Hippocampal formation (tissue), 2 donors: Measurements from ENCODE around the gene HOXA7.

Experiments used
- DNase-seq, 2 donors: peaks; one replicate each; lab custom pipeline; 2025; lab: John Stamatoyannopoulos, UW

The HOXA7 gene

DNA sequence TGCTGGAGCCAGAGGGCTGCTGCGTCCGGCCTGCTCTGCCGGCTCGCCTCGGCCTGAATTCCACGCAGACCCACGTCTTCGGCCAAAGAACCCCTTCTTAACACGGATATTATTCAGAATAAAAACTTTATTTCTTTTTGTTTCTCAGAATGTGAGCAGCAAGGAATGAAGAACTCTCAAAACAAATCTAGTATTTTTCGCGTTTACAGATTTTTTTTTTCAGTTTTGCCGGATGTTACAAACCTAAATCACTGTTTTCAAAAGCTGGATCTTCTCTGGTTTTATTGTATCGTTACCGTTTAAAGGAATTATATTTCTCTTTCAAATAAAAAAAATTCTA is 49.6 kb downstream of the HOXA7 start:
- DNase-seq, result no peak

DNA sequence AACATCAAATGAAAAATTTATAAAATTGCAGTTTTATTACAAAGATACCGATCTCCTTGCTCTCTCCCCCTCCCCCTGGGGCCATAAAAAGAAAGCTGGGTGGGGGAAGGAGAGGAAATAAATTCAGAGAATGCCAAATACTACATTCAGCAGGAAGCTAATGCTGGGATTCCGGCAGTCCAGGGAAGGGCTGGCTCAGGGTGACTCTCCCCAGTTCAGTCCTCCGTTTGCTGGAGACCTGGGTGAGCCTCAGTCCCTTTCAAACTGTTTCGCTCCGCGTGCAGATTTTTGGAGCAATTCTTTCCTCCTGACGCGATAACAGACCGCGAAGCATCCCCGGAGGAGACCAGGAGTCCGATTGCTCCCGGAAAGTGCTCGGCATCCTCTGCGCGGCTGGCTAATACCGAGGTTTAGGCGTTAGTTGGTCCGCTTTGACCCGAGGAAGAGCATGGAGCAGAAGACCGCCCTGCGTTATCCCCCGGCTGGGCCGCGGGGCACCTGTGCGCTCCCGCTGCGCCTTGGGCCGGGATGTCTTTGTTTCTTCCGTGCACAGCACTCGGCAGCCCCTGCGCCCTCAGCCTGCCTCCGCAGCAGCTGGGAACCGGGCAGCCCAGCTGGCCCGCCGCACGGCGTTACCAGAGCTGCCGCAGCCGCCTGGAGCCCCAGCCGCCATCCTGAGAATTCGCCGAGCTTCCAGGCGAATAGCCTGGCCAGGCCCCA is 50.1 kb downstream of the HOXA7 start:
- no peak for DNase-seq

DNA sequence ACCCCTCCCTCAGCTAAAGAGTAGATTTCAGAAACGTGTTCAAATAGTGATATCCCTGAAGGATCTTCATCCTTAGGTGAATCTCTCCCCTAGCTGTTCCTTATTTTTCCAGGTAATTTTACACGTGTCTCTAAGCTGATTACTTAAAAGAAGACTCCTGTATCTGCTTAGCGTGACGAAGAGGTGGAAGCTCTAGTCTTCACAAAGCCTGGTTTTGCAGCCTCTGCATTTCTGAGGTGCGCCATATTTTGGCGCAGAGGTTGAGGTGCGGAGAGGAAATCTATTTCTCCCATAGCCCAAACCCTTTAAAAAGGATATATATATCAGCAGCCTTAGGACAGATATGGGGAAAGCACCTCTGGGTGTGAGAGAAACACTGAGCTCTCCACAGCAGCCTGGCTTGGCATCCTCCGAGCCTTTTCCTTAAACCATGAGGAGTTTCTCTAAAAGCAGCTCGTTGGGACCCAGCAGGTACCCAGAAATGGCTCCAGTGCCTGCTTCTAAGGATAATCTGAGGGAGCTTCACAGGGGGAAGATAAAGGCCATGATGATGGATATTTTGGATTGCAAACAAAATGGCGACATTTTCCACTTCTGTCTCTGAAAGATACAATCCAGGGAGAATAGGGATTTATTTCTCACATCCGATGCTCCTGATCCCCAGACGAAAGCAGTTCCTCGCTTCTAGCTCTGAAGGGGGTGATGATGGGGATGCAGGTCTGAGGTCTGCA is 51.0 kb downstream of the HOXA7 start:
- no peak for DNase-seq

GRCh38 chr7:27104341-27105058 is 52.0 kb downstream of the HOXA7 start:
- DNase-seq, result no peak
